Measurements from ENCODE around the gene BMPR1A. TPM values are rescaled to one million over a fixed set of nuclear protein-coding genes. Genes with fewer than 3 reads are reported as not detected.

The BMPR1A gene
- total and polyA plus RNA-seq, 4 donors = 2.2 to 16.0 (median 8.9) TPM

DNA sequence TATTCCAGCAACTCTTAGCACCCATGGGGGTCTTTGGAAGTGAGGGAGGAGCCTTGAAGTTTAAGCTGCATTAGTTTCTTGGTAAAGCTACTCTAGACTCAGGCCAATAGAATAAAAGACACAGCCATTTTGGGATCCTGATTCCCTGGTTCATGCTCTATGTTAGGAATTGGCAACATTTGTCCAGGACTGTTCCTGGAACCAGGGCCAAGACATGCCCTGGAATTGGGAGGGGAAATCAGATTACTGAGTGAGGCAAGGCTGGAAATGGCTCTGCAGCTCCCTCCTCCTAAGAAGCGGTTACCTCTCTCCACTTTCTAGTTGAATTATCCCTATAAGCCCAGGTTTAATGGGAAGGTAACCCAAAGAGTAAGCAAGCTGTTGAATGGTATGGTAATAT lies 14.2 kb upstream of the BMPR1A start:
- no peak for DNase-seq (ENCODE audit: low spot score)
- Histone ChIP-seq H3K9me3 (ENCODE audit: control insufficient read depth in 4 of 4, low read length in 3 of 4) (no peaks in the 10 kb centered on the region), H3K27ac (ENCODE audit: low read depth in 1 of 2, low read length in 2 of 2) (no peak overlapping the region), H3K4me3 (ENCODE audit: low read depth in 1 of 3, low read length in 3 of 3) (no peak overlapping the region), H3K4me1 (ENCODE audit: control insufficient read depth in 4 of 4, insufficient read depth in 4 of 4, low read length in 3 of 4) (no peaks in the 10 kb centered on the region), H3K9ac (ENCODE audit: low read depth in 1 of 2, low read length in 2 of 2) (no peak overlapping the region), H3K27me3 (ENCODE audit: control insufficient read depth in 4 of 4, insufficient read depth in 4 of 4, low read length in 3 of 4) (no peaks in the 10 kb centered on the region), H3K36me3 (ENCODE audit: control insufficient read depth in 4 of 4, insufficient read depth in 3 of 4, low read depth in 1 of 4, low read length in 3 of 4) (no peaks in the 10 kb centered on the region)
- no peak for TF ChIP-seq MAX (IDR thresholded peaks at IDR 0.05)
- WGBS = 93% methylated on average over 1 of the region's 1 CpG

- H3K9ac ChIP-seq (ENCODE audit: low read depth in 1 of 2, low read length in 2 of 2) = no peak overlapping the region
- H3K27me3 ChIP-seq (ENCODE audit: control insufficient read depth in 4 of 4, insufficient read depth in 4 of 4, low read length in 3 of 4) = no peaks in the 10 kb centered on the region
- H3K27ac ChIP-seq (ENCODE audit: low read depth in 1 of 2, low read length in 2 of 2) = no peak overlapping the region
- H3K9me3 ChIP-seq (ENCODE audit: control insufficient read depth in 4 of 4, low read length in 3 of 4) = no peaks in the 10 kb centered on the region
- no peaks in the 10 kb centered on the region for H3K36me3 ChIP-seq (ENCODE audit: control insufficient read depth in 4 of 4, insufficient read depth in 3 of 4, low read depth in 1 of 4, low read length in 3 of 4)
- H3K4me1 ChIP-seq (ENCODE audit: control insufficient read depth in 4 of 4, insufficient read depth in 4 of 4, low read length in 3 of 4) = no peaks in the 10 kb centered on the region
- DNase-seq (ENCODE audit: low spot score) = no peak
- 77% methylated on average over 7 of the region's 7 CpGs for WGBS
- TF ChIP-seq GABPA (IDR thresholded peaks at IDR 0.05 in 1 of 2, conservative IDR thresholded peaks at IDR 0.05 in 1 of 2) = no peak
- TF ChIP-seq CTCF (IDR thresholded peaks at IDR 0.05; ENCODE audit: low read depth, low read length, missing input control) = no peak
- no peak for TF ChIP-seq RXRA (IDR thresholded peaks at IDR 0.05)
- TF ChIP-seq HNF4G (IDR thresholded peaks at IDR 0.05) = no peak
- TF ChIP-seq NR2F2 (IDR thresholded peaks at IDR 0.05) = no peak
- no peak for TF ChIP-seq FOXA2 (IDR thresholded peaks at IDR 0.05)
- TF ChIP-seq MAX (IDR thresholded peaks at IDR 0.05) = no peak
- TF ChIP-seq HNF4A (conservative IDR thresholded peaks at IDR 0.05) = no peak
- TF ChIP-seq SP1 (IDR thresholded peaks at IDR 0.05) = no peak
- no peak for TF ChIP-seq ZBTB33 (IDR thresholded peaks at IDR 0.05)
- TF ChIP-seq YY1 (IDR thresholded peaks at IDR 0.05) = no peak
- TF ChIP-seq EGR1 (IDR thresholded peaks at IDR 0.05; ENCODE audit: low read depth in 2 of 2) = no peak
- no peak overlapping the region for H3K4me3 ChIP-seq (ENCODE audit: low read depth in 1 of 3, low read length in 3 of 3)
Observed at GRCh38 chr10:86744067-86744725, 12.2 kb upstream of the BMPR1A start.

- H3K27ac ChIP-seq (ENCODE audit: low read depth in 1 of 2, low read length in 2 of 2) = no peak overlapping the region
- 58% methylated on average over 7 of the region's 7 CpGs for WGBS
- DNase-seq (ENCODE audit: low spot score) = no peak
Observed at GRCh38 chr10:86747796-86748581, 8.4 kb upstream of the BMPR1A start.

More at GRCh38 chr10:86747796-86748581, 8.4 kb upstream of the BMPR1A start:
- H3K9me3 ChIP-seq (ENCODE audit: control insufficient read depth in 4 of 4, low read length in 3 of 4) = no peaks in the 10 kb centered on the region
- H3K27me3 ChIP-seq (ENCODE audit: control insufficient read depth in 4 of 4, insufficient read depth in 4 of 4, low read length in 3 of 4) = no peaks in the 10 kb centered on the region
- peak; percentile 39 for TF ChIP-seq NR2F2 (IDR thresholded peaks at IDR 0.05)
- TF ChIP-seq GABPA (IDR thresholded peaks at IDR 0.05 in 1 of 2, conservative IDR thresholded peaks at IDR 0.05 in 1 of 2) = no peak
- peak; percentile 40 for TF ChIP-seq MAX (IDR thresholded peaks at IDR 0.05)
- H3K36me3 ChIP-seq (ENCODE audit: control insufficient read depth in 4 of 4, insufficient read depth in 3 of 4, low read depth in 1 of 4, low read length in 3 of 4) = no peaks in the 10 kb centered on the region
- no peak overlapping the region for H3K4me3 ChIP-seq (ENCODE audit: low read depth in 1 of 3, low read length in 3 of 3)
- H3K9ac ChIP-seq (ENCODE audit: low read depth in 1 of 2, low read length in 2 of 2) = no peak overlapping the region
- no peaks in the 10 kb centered on the region for H3K4me1 ChIP-seq (ENCODE audit: control insufficient read depth in 4 of 4, insufficient read depth in 4 of 4, low read length in 3 of 4)
